Kidney (tissue), 14 donors: ENCODE data around the gene FZD1. TPM values are rescaled to one million over a fixed set of nuclear protein-coding genes. Genes with fewer than 3 reads are reported as not detected.

ENCODE experiments used
- DNase-seq, 5 donors: peaks; one replicate each; pipeline ENCODE4 v3.0.0-alpha.2; 2013 to 2020
- FAIRE-seq: peaks from 2 replicates; lab custom pipeline; 2012; peaks lifted over from hg19 to GRCh38; lab: Jason Lieb, UNC
- H3K27ac ChIP-seq, 2 donors: one replicate each; pipeline ENCODE4 v1.7.0; 2013; ENCODE audit warnings: low read depth in 2 of 2, low read length in 2 of 2, inconsistent platforms in 1 of 2
- H3K27me3 ChIP-seq: one replicate; pipeline ENCODE4 v1.7.1; 2013; ENCODE audit warnings: low read length, inconsistent platforms; ENCODE audit not compliant: control insufficient read depth, insufficient read depth
- H3K36me3 ChIP-seq, 3 donors: one replicate each; pipeline versions ENCODE4 v1.7.0 to v1.7.1; 2013; ENCODE audit warnings: low read length in 3 of 3, control low read depth in 1 of 3, inconsistent platforms in 1 of 3; ENCODE audit not compliant: insufficient read depth in 3 of 3, control insufficient read depth in 2 of 3
- H3K4me1 ChIP-seq, 3 donors: one replicate each; pipeline versions ENCODE4 v1.7.0 to v1.7.1; 2013; ENCODE audit warnings: low read length in 3 of 3, inconsistent platforms in 1 of 3, low read depth in 1 of 3; ENCODE audit not compliant: control insufficient read depth in 2 of 3, insufficient read depth in 2 of 3
- H3K4me3 ChIP-seq, 3 donors: one replicate each; pipeline versions ENCODE4 v1.7.0 to v1.8.1; 2013; ENCODE audit warnings: low read length in 3 of 3, control low read depth in 1 of 3, inconsistent platforms in 1 of 3
- H3K9ac ChIP-seq, 3 donors: one replicate each; pipeline versions ENCODE4 v1.7.0 to v1.7.1; 2013; ENCODE audit warnings: low read length in 3 of 3, control low read depth in 1 of 3, inconsistent platforms in 1 of 3
- H3K9me3 ChIP-seq, 3 donors: one replicate each; pipeline versions ENCODE4 v1.7.0 to v1.7.1; 2013; ENCODE audit warnings: low read length in 3 of 3, control low read depth in 1 of 3, inconsistent platforms in 1 of 3; ENCODE audit not compliant: control insufficient read depth in 2 of 3, insufficient read depth in 1 of 3
- intact Hi-C: fragments of 100-400 bp; cut with DNase I; formaldehyde crosslinking; loops from one replicate; pipeline ENCODE4 v1.11.1; 2022
- polyA plus RNA-seq: library from polyadenylated mRNA; stranded (reverse); fragments of 350-450 nt; fragmentation: Illumina TruSeq; extraction: RNeasy Lipid Tissue Mini Kit (QIAGEN cat#74804); gene quantifications from one replicate; pipeline ENCODE4 v1.2.3, GENCODE V29; 2014; ENCODE audit warnings: low read depth, low replicate concordance; ENCODE audit not compliant: insufficient read depth
- total RNA-seq: library from RNA; stranded (reverse); fragmentation: NEBNext Ultra II Directional; extraction: Animal tissue kit (Norgen Biotek cat#: 25700); gene quantifications from one replicate; pipeline ENCODE4 v1.2.1, GENCODE V29; 2021
- TF ChIP-seq, protein P1 (sequence below): IDR thresholded peaks from 3 replicates; pipeline ENCODE4 v1.5.1; 2012; ENCODE audit warnings: mild to moderate bottlenecking, moderate library complexity, borderline replicate concordance; ENCODE audit not compliant: insufficient read depth; ENCODE audit errors: extremely low read depth
- donor health status: control.
- donor health status: control.
- donor health status: control.
- donor health status: control.
- donor health status: control.
- donor health status: DM: yes; HTN: yes; CAD: no.
- donor health status: Normal renal cell carcinoma (clear cell type).

The FZD1 gene
- total and polyA plus RNA-seq, 2 donors from 2014 or later, result 8.6 to 34.8 TPM

DNA sequence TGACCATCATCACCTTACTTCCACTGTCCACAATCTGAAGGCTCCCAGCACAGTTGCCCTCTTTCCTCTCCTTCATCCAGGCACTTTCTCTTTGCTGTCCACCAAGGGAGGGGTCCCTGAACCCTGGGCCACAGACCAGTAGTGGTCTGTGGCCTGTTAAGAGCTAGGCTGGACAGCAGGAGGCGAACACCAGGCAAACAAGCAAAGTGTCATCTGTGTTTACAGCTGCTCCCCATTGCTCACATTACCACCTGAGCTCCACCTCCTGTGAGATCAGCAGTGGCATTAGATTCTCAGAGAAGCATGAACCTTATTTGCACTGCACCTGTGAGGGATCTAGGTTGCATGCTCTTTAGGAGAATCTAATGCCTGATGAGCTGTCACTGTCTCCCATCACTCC, 27.7 kb downstream of the FZD1 start:
- Histone ChIP-seq H3K36me3 (no peaks in the 10 kb centered on the region), H3K27me3 (no peaks in the 10 kb centered on the region), H3K27ac (peak overlapping the region in 1 of 2 donors; percentile 2), H3K4me1 (peaks cover 0 to 22% (median 2%) of the 10 kb centered on the region in 3 donors), H3K9me3 (peaks cover 0 to 3% (median 0%) of the 10 kb centered on the region in 3 donors), H3K9ac (no peak overlapping the region), H3K4me3 (no peak overlapping the region)
- TF ChIP-seq, protein P1, sequence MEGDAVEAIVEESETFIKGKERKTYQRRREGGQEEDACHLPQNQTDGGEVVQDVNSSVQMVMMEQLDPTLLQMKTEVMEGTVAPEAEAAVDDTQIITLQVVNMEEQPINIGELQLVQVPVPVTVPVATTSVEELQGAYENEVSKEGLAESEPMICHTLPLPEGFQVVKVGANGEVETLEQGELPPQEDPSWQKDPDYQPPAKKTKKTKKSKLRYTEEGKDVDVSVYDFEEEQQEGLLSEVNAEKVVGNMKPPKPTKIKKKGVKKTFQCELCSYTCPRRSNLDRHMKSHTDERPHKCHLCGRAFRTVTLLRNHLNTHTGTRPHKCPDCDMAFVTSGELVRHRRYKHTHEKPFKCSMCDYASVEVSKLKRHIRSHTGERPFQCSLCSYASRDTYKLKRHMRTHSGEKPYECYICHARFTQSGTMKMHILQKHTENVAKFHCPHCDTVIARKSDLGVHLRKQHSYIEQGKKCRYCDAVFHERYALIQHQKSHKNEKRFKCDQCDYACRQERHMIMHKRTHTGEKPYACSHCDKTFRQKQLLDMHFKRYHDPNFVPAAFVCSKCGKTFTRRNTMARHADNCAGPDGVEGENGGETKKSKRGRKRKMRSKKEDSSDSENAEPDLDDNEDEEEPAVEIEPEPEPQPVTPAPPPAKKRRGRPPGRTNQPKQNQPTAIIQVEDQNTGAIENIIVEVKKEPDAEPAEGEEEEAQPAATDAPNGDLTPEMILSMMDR, result no peak
- no peak for DNase-seq
- intact Hi-C loops, result no loop called here
- FAIRE-seq, result no peak

DNA sequence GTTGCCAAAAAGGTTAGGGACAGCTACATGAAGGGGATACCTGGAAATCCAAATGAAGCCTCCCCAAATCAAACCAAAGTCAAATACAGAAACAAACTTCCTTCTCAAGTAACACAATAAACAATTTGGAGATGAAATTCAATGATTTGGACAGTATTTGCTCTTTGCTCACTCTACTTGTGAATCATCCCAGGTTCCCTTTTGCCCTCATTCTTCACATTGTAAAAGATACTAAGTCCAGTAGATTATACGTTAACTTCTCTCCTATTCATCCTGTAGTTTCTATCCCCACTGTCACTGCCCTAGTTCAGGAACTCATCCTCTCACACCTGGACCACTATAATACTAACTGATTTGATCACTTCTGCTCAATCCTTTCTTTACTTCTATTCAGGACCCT, 28.3 kb downstream of the FZD1 start:
- peak overlapping the region; percentile 33 to 77 for H3K27ac ChIP-seq
- no peaks in the 10 kb centered on the region for H3K27me3 ChIP-seq
- peaks cover 0 to 22% (median 2%) of the 10 kb centered on the region in 3 donors for H3K4me1 ChIP-seq
- H3K4me3 ChIP-seq, result no peak overlapping the region
- DNase-seq (no peak), FAIRE-seq (peak; percentile 8)
- no peaks in the 10 kb centered on the region for H3K36me3 ChIP-seq
- H3K9me3 ChIP-seq, result peaks cover 0 to 3% (median 0%) of the 10 kb centered on the region in 3 donors
- TF ChIP-seq, protein P1, result no peak
- H3K9ac ChIP-seq, result no peak overlapping the region
- intact Hi-C loops, result no loop called here

DNA sequence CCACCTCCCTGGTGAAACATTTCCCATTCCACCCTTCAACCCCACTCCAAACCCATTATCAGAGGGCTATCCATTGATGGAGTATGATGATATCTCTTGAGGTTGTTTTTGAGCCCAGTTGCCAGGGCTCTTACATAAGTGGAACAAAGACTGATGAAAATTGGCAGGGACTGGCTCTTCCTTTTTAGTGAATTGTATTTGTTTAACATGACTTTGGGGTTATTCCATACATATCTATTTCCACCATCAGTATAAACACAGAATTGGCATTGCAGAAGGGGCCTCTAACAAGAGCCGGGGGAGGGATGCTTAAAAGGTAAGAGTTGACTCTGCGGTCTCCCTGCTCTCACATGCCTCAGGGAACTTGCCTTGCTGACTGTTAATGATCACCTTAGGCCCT, 28.9 kb downstream of the FZD1 start:
- H3K4me1 ChIP-seq, result peaks cover 0 to 20% (median 2%) of the 10 kb centered on the region in 3 donors
- H3K4me3 ChIP-seq, result no peak overlapping the region
- TF ChIP-seq, protein P1, result no peak
- H3K27me3 ChIP-seq, result no peaks in the 10 kb centered on the region
- FAIRE-seq (no peak), DNase-seq (peak in 1 of 5 donors; percentile 49)
- intact Hi-C loops, result no loop called here
- peak overlapping the region; percentile 33 to 77 for H3K27ac ChIP-seq
- no peak overlapping the region for H3K9ac ChIP-seq
- no peaks in the 10 kb centered on the region for H3K36me3 ChIP-seq
- H3K9me3 ChIP-seq, result peaks cover 0 to 3% (median 0%) of the 10 kb centered on the region in 3 donors

DNA sequence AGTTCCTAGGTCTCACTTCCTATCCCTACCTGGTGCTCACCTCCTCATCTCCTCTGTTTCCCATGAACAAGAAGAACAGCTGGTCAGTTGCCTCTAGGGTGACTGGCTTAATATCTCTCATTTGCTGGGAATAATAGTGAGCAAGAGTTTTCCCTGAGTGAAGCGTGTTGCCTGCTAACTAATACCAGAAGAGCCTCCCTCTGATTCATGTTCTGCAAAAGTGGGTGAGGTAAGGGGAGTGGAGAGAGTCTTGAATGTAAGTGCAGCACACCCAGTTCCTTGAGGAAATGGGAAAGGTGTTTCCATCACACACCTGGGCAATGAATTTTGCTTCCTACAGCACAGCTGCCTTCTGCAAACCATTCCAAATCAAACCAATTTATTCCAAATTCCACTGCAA, 29.6 kb downstream of the FZD1 start:
- TF ChIP-seq, protein P1, result no peak
- Histone ChIP-seq H3K4me1 (peaks cover 0 to 14% (median 2%) of the 10 kb centered on the region in 3 donors), H3K27ac (peak overlapping the region; percentile 54 to 60), H3K9me3 (peaks cover 0 to 3% (median 0%) of the 10 kb centered on the region in 3 donors), H3K36me3 (no peaks in the 10 kb centered on the region), H3K9ac (no peak overlapping the region), H3K4me3 (no peak overlapping the region), H3K27me3 (no peaks in the 10 kb centered on the region)
- intact Hi-C loops, result no loop called here
- DNase-seq (no peak), FAIRE-seq (no peak)
